HL-60 (cell line): ENCODE results near the gene SLC17A9.

ENCODE experiments used
- GABPA ChIP-seq: IDR thresholded peaks from 2 replicates; pipeline ENCODE4 v1.6.1; 2012; ENCODE audit warnings: low read depth
- TF ChIP-seq, protein P1 (sequence below): IDR thresholded peaks from one replicate; pipeline ENCODE4 v1.5.1; 2011; ENCODE audit warnings: low read length, control low read depth, inconsistent platforms; ENCODE audit not compliant: insufficient read depth
- TF ChIP-seq, protein P2 (sequence below): IDR thresholded peaks from 2 replicates; pipeline ENCODE4 v1.6.1; 2012; ENCODE audit warnings: low read depth; ENCODE audit not compliant: insufficient replicate concordance

DNA sequence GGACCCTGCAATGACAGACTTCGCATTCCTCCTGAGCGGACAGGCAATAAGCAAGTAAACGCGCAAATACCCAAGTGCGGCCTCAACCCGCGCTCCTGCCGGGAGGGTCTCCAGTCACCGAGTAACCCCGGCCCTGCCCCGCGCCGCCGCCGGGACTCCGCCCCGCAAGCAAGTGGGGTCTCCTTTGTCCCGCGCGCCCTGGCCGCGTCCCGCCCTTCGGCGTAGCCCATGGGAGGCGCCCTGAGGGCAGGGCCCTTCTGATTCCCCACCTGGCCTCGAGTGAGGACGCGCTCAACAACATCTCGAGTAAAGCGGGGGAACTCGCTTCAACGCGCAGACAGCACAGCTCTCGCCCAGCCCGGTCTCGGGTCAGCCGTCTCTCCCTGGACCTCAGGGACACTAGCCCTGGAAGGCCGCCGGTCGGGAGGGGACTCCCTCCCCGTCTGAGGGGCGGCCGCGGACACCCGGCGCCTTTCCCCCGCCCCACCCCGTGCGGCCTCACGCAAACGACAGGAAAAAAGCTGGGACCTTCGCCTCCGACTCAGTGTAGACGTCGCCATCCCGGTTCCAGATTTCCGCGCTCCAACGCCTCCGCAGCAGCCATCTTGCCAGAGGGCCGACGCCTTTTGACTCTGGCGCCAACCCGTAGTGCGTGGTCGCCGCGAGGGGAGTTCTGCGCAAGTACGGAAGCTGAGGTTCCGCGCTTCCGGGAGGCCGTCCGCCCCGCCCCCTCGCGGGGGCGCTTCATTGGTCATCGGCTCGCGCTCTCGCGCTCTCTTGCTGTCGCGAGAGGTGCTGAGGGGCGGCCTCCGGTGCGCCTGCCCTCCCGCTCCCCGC, 15.0 kb upstream of the SLC17A9 start:
- TF ChIP-seq, protein P1, sequence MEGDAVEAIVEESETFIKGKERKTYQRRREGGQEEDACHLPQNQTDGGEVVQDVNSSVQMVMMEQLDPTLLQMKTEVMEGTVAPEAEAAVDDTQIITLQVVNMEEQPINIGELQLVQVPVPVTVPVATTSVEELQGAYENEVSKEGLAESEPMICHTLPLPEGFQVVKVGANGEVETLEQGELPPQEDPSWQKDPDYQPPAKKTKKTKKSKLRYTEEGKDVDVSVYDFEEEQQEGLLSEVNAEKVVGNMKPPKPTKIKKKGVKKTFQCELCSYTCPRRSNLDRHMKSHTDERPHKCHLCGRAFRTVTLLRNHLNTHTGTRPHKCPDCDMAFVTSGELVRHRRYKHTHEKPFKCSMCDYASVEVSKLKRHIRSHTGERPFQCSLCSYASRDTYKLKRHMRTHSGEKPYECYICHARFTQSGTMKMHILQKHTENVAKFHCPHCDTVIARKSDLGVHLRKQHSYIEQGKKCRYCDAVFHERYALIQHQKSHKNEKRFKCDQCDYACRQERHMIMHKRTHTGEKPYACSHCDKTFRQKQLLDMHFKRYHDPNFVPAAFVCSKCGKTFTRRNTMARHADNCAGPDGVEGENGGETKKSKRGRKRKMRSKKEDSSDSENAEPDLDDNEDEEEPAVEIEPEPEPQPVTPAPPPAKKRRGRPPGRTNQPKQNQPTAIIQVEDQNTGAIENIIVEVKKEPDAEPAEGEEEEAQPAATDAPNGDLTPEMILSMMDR, result no peak
- TF ChIP-seq GABPA, result peak; percentile 72
- TF ChIP-seq, protein P2, sequence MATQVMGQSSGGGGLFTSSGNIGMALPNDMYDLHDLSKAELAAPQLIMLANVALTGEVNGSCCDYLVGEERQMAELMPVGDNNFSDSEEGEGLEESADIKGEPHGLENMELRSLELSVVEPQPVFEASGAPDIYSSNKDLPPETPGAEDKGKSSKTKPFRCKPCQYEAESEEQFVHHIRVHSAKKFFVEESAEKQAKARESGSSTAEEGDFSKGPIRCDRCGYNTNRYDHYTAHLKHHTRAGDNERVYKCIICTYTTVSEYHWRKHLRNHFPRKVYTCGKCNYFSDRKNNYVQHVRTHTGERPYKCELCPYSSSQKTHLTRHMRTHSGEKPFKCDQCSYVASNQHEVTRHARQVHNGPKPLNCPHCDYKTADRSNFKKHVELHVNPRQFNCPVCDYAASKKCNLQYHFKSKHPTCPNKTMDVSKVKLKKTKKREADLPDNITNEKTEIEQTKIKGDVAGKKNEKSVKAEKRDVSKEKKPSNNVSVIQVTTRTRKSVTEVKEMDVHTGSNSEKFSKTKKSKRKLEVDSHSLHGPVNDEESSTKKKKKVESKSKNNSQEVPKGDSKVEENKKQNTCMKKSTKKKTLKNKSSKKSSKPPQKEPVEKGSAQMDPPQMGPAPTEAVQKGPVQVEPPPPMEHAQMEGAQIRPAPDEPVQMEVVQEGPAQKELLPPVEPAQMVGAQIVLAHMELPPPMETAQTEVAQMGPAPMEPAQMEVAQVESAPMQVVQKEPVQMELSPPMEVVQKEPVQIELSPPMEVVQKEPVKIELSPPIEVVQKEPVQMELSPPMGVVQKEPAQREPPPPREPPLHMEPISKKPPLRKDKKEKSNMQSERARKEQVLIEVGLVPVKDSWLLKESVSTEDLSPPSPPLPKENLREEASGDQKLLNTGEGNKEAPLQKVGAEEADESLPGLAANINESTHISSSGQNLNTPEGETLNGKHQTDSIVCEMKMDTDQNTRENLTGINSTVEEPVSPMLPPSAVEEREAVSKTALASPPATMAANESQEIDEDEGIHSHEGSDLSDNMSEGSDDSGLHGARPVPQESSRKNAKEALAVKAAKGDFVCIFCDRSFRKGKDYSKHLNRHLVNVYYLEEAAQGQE, result peak; percentile 29
